Caco-2 (cell line): ENCODE results near the gene C1orf21. TPM values are rescaled to one million over a fixed set of nuclear protein-coding genes. Genes with fewer than 3 reads are reported as not detected.

Experiments
- BruUV-seq: library from RNA; stranded (reverse); fragments of 400-500 nt; replicated peaks from 2 replicates; lab custom pipeline; 2021; lab: Mats Ljungman, UMichigan
- CTCF ChIA-PET: fragments of 300-600 bp; sonication (Branson Sonifier 250); formaldehyde crosslinking; loops from one replicate; lab custom pipeline; 2022; ENCODE audit warnings: antibody characterized with exemption; lab: Charles Lee
- POLR2A ChIA-PET: fragments of 300-600 bp; sonication (Branson Sonifier 250); formaldehyde crosslinking; loops from one replicate; lab custom pipeline; 2022; ENCODE audit warnings: antibody characterized with exemption; lab: Charles Lee
- DNase-seq, 2 experiments: peaks; one replicate each; pipeline versions ENCODE4 v3.0.0 to v3.0.0-alpha.2; 2020 to 2022
- H3K27me3 ChIP-seq: replicated peaks from 2 replicates; pipeline ENCODE4 v1.6.0; 2011; ENCODE audit warnings: low read length; ENCODE audit not compliant: control insufficient read depth, insufficient read depth
- H3K36me3 ChIP-seq: 2 replicates; pipeline ENCODE4 v1.5.1; 2011; ENCODE audit warnings: low read length; ENCODE audit not compliant: control insufficient read depth, insufficient read depth
- H3K4me1 ChIP-seq: fragments of 250-450 bp; sonication (Bioruptor Pico); 2 replicates; pipeline ENCODE4 v1.5.1; 2020; ENCODE audit warnings: mild to moderate bottlenecking
- H3K4me3 ChIP-seq: 2 replicates; pipeline ENCODE4 v1.5.1; 2011; ENCODE audit warnings: low read depth, mild to moderate bottlenecking, control low read depth, low read length
- H3K9me3 ChIP-seq: fragments of 250-450 bp; sonication (Bioruptor Pico); 2 replicates; pipeline ENCODE4 v1.5.1; 2020; ENCODE audit warnings: mild to moderate bottlenecking, moderate library complexity
- H3K27ac Mint-ChIP-seq: one replicate; pipeline ENCODE4 v1.8.0; 2022; ENCODE audit warnings: mixed read lengths; ENCODE audit not compliant: unreplicated experiment
- H3K27me3 Mint-ChIP-seq: one replicate; pipeline ENCODE4 v1.8.0; 2022; ENCODE audit warnings: mixed read lengths; ENCODE audit not compliant: insufficient read depth, unreplicated experiment
- H3K36me3 Mint-ChIP-seq: one replicate; pipeline ENCODE4 v1.8.0; 2022; ENCODE audit warnings: mild to moderate bottlenecking, mixed read lengths; ENCODE audit not compliant: insufficient read depth, unreplicated experiment
- H3K4me1 Mint-ChIP-seq: one replicate; pipeline ENCODE4 v1.8.0; 2022; ENCODE audit warnings: low read depth, mixed read lengths; ENCODE audit not compliant: unreplicated experiment
- H3K4me3 Mint-ChIP-seq: one replicate; pipeline ENCODE4 v1.8.0; 2022; ENCODE audit warnings: mild to moderate bottlenecking, moderate library complexity, mixed read lengths; ENCODE audit not compliant: unreplicated experiment
- H3K9me3 Mint-ChIP-seq: one replicate; pipeline ENCODE4 v1.8.0; 2022; ENCODE audit warnings: mixed read lengths; ENCODE audit not compliant: unreplicated experiment
- intact Hi-C: fragments of 100-400 bp; cut with micrococcal nuclease; formaldehyde crosslinking; loops from one replicate; pipeline ENCODE4 v1.10.0; 2022; ENCODE audit not compliant: unreplicated experiment
- total RNA-seq: library from RNA; stranded (reverse); gene quantifications from 2 replicates; pipeline ENCODE4 v1.2.3, GENCODE V29; 2022
- TF ChIP-seq, protein P1 (sequence below), 2 experiments: fragments of 200-600 bp in 1 of 2; IDR thresholded peaks; 1 replicate in 1 of 2; 2 replicates in 1 of 2; pipeline versions ENCODE4 v1.5.1 to v1.8.0; 2011 to 2022; ENCODE audit warnings: antibody characterized with exemption in 1 of 2, control low read depth in 1 of 2, inconsistent platforms in 1 of 2, low read depth in 1 of 2, low read length in 1 of 2, mild to moderate bottlenecking in 1 of 2, moderate library complexity in 1 of 2; ENCODE audit not compliant: insufficient read depth in 1 of 2, severe bottlenecking in 1 of 2, unreplicated experiment in 1 of 2

The C1orf21 gene
- total RNA-seq, 1 experiment from 2014 or later: 0.82 TPM

DNA sequence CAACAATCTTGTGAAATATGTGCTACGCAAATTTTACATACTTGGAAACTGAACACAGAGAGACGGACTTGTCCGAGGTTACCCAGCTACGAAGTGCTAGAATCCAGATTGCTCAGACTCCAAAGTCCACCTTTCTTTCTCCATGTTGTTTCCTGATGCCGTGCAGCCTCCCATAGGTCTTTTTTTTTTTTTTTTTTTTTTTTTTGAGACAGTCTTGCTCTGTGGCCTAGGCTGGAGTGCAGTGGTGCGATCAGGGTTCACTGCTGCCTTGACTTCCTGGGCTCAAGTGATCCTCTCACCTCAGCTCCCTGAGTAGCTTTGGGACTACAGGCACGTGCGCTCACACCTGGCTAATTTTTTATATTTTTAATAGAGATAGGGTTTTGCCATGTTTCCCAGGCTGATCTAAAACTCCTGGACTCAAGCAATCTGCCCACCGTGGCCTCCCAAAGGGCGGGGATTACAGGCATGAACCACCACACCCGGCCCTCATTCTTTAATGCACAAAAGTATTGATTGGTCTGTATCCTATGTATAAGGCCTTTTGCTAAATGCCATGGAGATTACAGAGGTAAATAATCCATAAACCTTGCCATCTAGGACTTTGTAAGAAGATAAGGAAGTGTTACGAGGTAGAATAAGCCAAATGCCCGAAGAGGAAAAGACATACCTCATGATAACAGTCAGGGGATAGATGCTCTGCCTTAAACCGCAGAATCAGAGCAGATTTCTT is 92.8 kb downstream of the C1orf21 start:
- Mint-ChIP-seq H3K9me3 (no peaks in the 10 kb centered on the region), H3K4me3 (no peak overlapping the region), H3K27me3 (no peaks in the 10 kb centered on the region), H3K4me1 (peaks cover 3% of the 10 kb centered on the region), H3K36me3 (no peaks in the 10 kb centered on the region), H3K27ac (no peak overlapping the region)
- Histone ChIP-seq H3K27me3 (no peaks in the 10 kb centered on the region), H3K4me1 (no peaks in the 10 kb centered on the region), H3K4me3 (no peak overlapping the region), H3K9me3 (peaks cover 5% of the 10 kb centered on the region; the same call in 1 of the 2 replicates), H3K36me3 (no peaks in the 10 kb centered on the region)
- intact Hi-C loops: no loop called here
- ChIA-PET POLR2A (no interaction called here), CTCF (interaction anchor here (0.7 kb wide), 2 partner anchors 119 to 646 kb away, joined by 4 to 9 read pairs; no protein-coding TSS in a partner anchor)
- TF ChIP-seq, protein P1, sequence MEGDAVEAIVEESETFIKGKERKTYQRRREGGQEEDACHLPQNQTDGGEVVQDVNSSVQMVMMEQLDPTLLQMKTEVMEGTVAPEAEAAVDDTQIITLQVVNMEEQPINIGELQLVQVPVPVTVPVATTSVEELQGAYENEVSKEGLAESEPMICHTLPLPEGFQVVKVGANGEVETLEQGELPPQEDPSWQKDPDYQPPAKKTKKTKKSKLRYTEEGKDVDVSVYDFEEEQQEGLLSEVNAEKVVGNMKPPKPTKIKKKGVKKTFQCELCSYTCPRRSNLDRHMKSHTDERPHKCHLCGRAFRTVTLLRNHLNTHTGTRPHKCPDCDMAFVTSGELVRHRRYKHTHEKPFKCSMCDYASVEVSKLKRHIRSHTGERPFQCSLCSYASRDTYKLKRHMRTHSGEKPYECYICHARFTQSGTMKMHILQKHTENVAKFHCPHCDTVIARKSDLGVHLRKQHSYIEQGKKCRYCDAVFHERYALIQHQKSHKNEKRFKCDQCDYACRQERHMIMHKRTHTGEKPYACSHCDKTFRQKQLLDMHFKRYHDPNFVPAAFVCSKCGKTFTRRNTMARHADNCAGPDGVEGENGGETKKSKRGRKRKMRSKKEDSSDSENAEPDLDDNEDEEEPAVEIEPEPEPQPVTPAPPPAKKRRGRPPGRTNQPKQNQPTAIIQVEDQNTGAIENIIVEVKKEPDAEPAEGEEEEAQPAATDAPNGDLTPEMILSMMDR (IDR thresholded peaks at IDR 0.05; ENCODE audit: insufficient read depth in 1 of 2, low read depth in 1 of 2, low read length in 1 of 2, severe bottlenecking in 1 of 2, unreplicated experiment in 1 of 2): no peak
- DNase-seq: no peak
- no TSS peak for BruUV-seq

DNA sequence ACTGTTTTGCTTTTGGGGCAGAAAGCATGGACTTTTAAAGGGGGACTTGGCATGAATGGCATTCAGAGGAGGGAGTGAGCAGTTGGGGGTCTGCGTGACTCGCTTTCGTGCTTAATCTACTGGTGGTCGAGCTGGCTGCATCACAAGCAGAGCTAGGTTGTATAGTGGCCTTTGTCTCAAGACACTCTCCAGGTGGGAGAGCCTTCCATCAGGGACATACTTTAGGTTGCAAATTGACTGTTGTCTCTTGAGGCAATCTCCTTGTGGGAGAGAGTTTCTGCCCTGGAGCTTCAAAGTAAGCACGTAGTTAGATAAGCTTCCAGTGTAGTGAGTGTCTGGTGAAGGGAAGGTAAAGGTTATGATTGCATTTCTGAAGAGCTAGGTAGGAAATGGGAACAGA is 93.9 kb downstream of the C1orf21 start:
- TF ChIP-seq, protein P1 (IDR thresholded peaks at IDR 0.05; ENCODE audit: insufficient read depth in 1 of 2, low read depth in 1 of 2, low read length in 1 of 2, severe bottlenecking in 1 of 2, unreplicated experiment in 1 of 2): no peak
- Mint-ChIP-seq H3K4me3 (no peak overlapping the region), H3K27me3 (no peaks in the 10 kb centered on the region), H3K4me1 (peaks cover 6% of the 10 kb centered on the region), H3K9me3 (no peaks in the 10 kb centered on the region), H3K27ac (no peak overlapping the region), H3K36me3 (no peaks in the 10 kb centered on the region)
- H3K27me3 ChIP-seq: no peaks in the 10 kb centered on the region
- no peaks in the 10 kb centered on the region for H3K36me3 ChIP-seq
- ChIA-PET CTCF (no interaction called here), POLR2A (no interaction called here)
- H3K9me3 ChIP-seq: peaks cover 5% of the 10 kb centered on the region; the same call in 1 of the 2 replicates
- no peaks in the 10 kb centered on the region for H3K4me1 ChIP-seq
- BruUV-seq: no TSS peak
- H3K4me3 ChIP-seq: no peak overlapping the region
- intact Hi-C loops: no loop called here
- no peak for DNase-seq

DNA sequence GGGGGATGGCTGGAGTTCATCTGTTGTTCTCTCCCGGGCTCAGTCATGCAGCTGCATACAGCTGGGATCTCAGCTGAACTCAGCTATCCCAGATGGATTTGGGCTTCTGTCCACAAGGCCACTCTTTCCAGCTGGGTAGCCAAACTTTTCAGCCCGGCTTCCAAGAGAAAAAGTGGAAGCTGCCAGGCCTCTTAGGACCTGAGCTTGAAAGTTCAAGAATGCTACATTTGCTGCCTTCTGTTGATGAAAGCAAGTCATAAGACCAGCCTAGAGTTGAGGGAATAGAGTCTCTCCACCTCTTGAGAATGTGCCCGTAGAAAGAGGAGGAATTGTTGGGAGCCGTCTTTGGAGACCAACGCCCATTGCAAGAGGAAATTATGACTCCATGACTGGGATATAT is 95.3 kb downstream of the C1orf21 start:
- CTCF ChIA-PET: no interaction called here
- peaks cover 5% of the 10 kb centered on the region; the same call in 1 of the 2 replicates for H3K9me3 ChIP-seq
- H3K36me3 Mint-ChIP-seq: no peaks in the 10 kb centered on the region
- H3K27me3 Mint-ChIP-seq: no peaks in the 10 kb centered on the region
- no peaks in the 10 kb centered on the region for H3K4me1 ChIP-seq
- no peaks in the 10 kb centered on the region for H3K27me3 ChIP-seq
- DNase-seq: no peak
- BruUV-seq: no TSS peak
- H3K4me3 ChIP-seq: no peak overlapping the region
- POLR2A ChIA-PET: no interaction called here
- no peak overlapping the region for H3K4me3 Mint-ChIP-seq
- intact Hi-C loops: no loop called here
- peaks cover 6% of the 10 kb centered on the region for H3K4me1 Mint-ChIP-seq
- no peaks in the 10 kb centered on the region for H3K36me3 ChIP-seq
- TF ChIP-seq, protein P1 (IDR thresholded peaks at IDR 0.05; ENCODE audit: insufficient read depth in 1 of 2, low read depth in 1 of 2, low read length in 1 of 2, severe bottlenecking in 1 of 2, unreplicated experiment in 1 of 2): no peak
- H3K27ac Mint-ChIP-seq: no peak overlapping the region
- H3K9me3 Mint-ChIP-seq: no peaks in the 10 kb centered on the region
